Measurements from ENCODE around the gene SHLD2.
"Not testable (repeated sequence)": the region's sequence is repeated elsewhere in the genome, so short reads cannot be mapped to it uniquely, and the experiment has no call there.

Gene SHLD2

DNA sequence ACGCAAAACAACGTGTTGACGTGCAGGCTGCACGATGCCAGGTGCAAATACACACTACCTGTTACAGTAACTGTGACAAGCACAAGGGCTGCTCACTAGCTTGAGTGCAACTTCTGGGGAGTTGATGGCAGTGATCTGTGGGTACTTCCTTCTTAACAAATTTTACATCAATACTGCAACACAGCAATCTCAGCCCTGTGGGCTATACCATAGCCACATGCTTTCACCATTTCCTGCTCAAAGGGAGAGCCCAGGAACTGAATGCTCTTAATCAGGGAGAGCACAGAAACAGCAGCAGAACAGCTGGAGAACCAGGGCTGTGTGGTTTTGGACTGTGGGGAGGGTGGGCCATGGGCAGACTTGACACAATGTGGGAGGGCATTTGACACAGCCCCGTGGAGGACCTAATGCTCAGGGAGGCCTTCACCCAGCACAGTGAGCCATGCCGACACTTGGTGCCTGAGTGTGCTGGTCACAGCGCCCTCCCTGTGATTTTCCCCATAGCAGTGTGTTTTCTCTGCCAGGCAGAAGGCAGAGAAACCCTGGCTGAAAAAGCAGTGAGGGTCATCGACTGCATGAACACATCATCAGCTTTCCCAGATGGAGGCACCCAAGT, 118.3 kb downstream of the SHLD2 start:
- DNase-seq (ENCODE audit: low read depth), result not testable (repeated sequence)

DNA sequence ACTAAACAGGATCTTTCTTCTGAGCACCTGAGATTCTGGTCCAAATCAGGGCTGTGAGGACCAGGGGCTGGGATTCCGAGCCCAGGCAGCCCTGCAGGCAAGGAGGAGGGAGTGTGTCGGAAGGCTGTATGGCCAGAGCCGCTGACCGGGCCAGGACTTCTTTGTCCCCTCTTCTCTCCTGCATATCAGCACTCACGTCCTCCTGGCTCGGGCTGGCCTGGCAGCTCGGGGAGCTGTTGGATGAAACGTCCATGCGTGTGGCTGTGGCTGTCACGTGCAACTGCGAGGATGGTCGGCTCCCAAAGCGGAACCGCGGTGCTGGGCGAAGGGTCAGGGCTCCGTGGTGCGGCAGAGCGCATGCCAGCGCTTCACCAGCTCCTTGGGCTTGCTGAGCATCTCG, 118.8 kb downstream of the SHLD2 start:
- DNase-seq (ENCODE audit: low read depth), result not testable (repeated sequence)

- not testable (repeated sequence) for DNase-seq (ENCODE audit: low read depth)
Observed at GRCh38 chr10:87216120-87216519, 121.1 kb downstream of the SHLD2 start.

DNA sequence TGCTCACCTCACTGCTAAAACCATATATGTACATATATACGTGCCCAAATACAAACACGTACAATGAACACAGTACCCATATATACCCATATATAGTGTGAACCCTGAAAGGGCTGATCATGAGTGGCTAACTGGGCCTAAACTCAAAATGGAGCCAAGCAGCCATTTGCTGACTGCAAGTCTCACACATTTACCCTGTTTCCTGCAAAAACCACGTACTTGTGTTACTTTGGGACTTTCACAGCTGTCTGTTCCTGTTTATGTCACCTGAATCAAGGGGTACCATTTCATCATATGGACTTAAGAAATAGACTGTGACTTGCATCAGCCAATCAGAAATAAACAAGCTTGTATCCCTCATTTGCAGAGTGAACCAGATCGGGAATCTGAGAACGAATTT, 124.4 kb downstream of the SHLD2 start:
- not testable (repeated sequence) for DNase-seq (ENCODE audit: low read depth)

GRCh38 chr10:87222789-87223188, 127.8 kb downstream of the SHLD2 start:
- not testable (repeated sequence) for DNase-seq (ENCODE audit: low read depth)

DNA sequence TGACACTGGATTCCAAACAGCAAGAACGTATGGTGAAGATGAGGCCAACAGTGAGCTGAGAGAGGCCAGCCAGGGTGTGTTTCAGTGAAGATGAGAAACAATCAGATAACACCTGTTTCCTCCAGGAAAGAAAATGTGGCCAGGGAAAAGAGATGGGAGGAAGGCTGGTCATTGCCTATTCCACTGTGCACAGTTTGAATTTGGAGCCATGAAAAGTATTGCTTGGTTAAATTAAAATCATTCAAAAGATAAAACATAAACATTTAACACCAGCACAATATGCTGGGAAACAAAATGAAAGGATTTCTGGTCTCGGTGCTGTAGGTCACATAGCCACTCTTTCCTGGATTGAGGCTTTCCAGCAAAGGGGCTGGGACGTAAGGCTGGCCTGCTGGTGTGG, 130.1 kb downstream of the SHLD2 start, which contains the start of gene NUTM2A:
Gene NUTM2A (plus strand): TSS at position 301 of the 400 bp plus-strand sequence. CDS start 383 bp downstream, outside the sequence.
- DNase-seq (ENCODE audit: low read depth), result not testable (repeated sequence)

DNA sequence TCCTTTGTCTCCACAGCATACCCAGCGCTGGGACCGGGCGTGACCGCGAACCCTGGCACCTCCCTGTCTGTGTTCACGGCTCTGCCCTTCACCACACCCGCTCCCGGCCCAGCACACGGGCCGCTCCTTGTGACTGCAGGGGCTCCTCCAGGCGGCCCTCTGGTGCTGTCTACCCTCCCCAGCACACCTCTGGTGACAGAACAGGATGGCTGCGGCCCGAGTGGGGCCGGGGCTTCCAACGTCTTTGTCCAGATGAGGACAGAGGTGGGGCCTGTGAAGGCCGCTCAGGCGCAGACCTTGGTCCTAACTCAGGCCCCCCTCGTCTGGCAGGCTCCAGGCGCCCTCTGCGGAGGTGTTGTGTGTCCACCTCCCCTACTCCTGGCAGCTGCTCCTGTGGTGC, 133.2 kb downstream of the SHLD2 start:
- not testable (repeated sequence) for DNase-seq (ENCODE audit: low read depth)

GRCh38 chr10:87229211-87229610, 134.2 kb downstream of the SHLD2 start:
- DNase-seq (ENCODE audit: low read depth), result not testable (repeated sequence)

GRCh38 chr10:87234854-87235253, 139.8 kb downstream of the SHLD2 start:
- DNase-seq (ENCODE audit: low read depth), result not testable (repeated sequence)

- DNase-seq (ENCODE audit: low read depth), result not testable (repeated sequence)
Observed at GRCh38 chr10:87237244-87237643, 142.2 kb downstream of the SHLD2 start.

- DNase-seq (ENCODE audit: low read depth), result not testable (repeated sequence)
Observed at GRCh38 chr10:87239346-87239808, 144.4 kb downstream of the SHLD2 start.
